Activated CD4-positive, CD25-positive, alpha-beta regulatory T cell treated with anti-CD3 and anti-CD28 coated beads, Interleukin-2, amount 50 U/mL, for 72 hours (primary cell): ENCODE data around the gene RRAGC.

Experiments used
- DNase-seq: peaks from one replicate; pipeline ENCODE4 v3.0.0; 2021

Gene RRAGC, protein sequence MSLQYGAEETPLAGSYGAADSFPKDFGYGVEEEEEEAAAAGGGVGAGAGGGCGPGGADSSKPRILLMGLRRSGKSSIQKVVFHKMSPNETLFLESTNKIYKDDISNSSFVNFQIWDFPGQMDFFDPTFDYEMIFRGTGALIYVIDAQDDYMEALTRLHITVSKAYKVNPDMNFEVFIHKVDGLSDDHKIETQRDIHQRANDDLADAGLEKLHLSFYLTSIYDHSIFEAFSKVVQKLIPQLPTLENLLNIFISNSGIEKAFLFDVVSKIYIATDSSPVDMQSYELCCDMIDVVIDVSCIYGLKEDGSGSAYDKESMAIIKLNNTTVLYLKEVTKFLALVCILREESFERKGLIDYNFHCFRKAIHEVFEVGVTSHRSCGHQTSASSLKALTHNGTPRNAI

DNA sequence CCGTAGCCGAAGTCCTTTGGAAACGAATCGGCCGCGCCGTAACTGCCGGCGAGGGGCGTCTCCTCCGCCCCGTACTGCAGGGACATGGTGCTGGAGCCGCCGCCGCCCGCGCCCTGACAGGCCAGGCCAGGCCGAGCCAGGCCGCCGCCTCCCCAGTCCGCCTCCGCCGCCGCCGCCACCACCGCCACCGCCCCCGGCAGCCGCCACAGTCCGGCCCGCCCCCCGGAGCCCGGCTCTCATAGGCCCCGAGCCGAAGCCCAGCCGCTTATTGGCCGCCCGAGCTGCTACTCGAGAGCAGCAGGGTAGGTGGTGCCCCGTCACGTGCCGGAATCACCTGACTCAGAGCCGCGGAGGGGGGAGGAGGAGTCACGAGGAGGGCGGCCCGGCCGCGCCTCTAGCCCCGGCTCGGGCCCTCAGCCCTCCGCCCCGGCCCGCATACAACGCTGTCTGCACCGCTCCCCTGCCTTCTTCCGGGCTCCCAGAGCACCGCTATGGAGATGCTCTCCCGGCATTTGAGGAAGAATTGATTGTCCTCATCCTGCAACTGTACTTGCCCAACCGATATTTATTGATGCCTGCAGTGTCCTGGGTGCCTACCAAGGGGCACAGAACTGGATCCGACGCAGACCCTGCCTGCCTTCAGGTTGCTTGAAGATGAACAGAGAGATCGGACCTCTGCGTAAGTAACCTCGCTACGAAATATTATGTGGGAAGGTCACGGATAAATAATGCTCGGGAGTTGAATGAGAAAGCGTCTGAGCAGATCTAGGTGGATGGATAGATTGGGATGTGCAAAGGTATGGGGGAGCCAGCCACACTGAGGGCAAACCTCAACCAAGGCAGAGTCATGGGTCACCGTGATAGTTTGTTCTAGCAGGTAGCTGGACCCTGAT is at the start of gene RRAGC:
RRAGC (minus strand) TSS at position 212 of the 893 bp plus-strand sequence; CDS start at position 86, 126 bp downstream.
- DNase-seq, result peak; percentile 99

DNA sequence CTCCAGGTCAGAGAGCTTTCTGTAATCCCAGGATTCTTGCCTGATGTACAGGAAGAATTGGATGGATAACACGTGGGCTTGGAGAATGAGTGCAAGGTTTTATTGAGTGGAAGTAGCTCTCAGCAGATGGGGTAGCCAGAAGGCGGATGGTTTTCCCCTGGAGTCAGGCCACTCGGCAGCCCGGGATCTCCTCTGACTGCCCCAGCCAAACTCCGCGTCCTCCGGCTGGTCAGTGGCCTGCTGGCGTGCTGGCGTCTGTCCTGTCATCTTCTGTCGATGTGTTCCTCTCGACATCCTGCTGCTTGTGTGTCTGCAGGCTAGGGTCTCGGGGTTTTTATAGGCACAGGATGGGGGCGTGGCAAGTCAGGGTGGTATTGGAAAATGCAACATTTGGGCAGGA is 49.2 kb upstream of the RRAGC start:
- DNase-seq, result no peak

DNA sequence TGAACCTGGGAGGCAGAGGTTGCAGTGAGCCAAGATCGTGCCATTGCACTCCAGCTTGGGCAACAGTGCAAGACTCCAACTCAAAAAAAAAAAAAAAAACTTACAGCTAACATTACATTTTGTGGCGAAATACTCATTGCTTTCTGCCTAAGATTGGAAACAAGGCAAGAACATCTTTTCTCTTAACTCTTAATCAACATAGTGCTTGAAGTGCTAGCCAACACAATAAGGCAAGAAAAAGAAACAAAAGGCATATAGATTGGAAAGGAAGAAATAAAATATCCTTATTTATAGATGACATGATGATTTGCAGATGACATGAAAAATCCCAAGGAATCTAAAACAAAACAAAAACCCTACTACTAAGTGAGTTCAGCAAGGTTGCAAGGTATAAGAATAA is 46.4 kb upstream of the RRAGC start:
- no peak for DNase-seq

DNA sequence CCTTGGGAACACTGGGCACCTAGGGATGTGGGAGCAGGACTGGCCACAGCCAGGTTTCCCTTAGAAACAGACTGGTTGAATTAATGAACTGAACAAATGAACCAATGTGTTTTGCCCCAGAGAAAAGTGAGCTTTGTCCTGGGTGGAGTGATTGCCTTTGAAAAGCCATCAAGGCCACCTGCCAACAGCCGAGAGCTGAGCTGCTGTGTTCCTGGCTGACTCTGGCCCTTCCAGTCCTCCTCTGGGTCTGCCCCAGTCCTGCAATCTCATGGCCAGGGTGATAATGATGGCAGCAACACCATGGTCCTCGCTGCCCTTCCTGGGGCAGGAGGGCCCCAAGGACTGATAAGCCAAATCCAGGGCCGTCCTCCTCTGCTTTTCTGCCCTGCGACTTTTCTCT is 40.0 kb upstream of the RRAGC start:
- no peak for DNase-seq

DNA sequence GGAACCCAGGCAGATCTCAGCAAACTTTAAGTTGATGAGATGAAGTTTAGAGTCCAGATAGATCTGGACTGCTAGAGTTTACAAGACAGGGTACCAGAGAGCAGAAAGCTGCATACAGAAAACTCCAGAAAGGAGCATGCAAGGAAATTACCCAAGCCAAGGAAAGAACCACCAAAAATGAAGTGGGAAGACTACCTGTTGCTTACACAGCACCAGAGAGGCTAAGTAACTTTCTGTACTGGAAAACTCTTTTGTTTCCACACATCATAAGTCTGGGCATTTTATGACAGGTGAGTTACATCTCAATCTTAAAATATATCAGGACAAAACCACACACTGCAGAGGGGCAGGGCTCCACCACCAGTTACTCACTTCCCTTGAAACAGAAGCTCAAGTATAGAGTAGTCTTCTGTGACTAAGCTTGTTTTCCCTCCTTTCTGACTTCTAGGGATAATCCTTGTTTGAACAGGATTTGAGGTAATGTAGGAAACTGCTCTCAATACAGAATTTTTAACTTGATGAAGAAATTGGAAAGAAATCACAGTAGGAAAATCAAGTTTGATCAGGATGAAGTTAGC is 39.2 kb upstream of the RRAGC start:
- DNase-seq, result no peak

DNA sequence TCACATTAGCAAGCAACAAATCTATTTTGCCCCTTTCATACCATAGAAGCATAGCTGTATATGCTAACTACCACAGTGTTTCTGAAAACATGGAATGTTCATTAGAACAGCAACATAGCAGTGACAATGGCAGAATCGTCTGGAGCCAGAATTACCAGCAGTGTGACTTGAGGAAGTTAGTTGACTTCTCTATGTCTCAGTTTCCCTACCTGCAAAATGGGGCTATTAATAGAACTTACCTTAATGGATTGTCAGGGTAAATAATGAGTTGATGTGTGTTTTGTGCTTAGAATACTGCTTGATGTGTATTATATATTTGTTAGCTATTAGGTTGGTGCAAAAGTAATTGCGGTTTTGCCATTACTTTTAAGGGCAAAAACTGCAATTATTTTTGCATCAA is 36.6 kb upstream of the RRAGC start:
- DNase-seq, result no peak

DNA sequence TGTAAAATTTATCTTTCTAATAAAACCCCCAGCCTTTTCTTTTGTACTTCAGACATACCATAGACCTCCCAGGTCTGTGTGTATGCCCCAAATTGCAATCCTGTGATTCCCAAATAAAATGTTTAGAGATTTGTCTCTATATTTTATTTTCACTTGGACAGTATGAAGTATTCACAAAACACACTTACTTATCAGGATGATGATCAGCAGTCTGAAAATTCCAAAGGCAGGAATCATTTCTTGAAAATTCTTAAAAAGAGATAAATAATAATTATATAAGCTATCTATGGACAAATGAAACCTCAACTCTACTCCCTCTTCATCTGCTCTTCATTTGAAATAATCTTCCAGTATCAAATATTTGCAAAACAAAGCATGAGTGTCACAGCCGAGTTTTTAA is 33.4 kb upstream of the RRAGC start:
- DNase-seq, result no peak

DNA sequence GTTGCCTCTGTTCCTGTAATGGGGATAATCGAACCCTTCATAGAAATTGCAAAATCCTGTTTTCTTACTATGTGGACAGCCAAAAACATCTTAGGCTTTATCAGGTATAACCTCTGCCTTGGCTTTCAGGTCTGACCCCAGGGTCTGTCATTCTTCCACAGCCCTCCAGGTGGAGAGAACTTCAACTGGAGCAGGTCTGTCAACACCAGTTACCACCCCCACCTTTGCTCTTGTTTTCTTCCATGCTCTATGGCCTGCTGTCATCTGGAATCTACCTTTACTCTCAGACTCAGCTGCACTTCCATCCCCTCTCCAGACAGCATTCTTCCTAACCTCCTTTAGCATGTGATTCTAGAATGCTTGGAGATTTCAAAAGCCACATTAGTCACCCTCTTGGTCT is 32.2 kb upstream of the RRAGC start:
- DNase-seq, result no peak

DNA sequence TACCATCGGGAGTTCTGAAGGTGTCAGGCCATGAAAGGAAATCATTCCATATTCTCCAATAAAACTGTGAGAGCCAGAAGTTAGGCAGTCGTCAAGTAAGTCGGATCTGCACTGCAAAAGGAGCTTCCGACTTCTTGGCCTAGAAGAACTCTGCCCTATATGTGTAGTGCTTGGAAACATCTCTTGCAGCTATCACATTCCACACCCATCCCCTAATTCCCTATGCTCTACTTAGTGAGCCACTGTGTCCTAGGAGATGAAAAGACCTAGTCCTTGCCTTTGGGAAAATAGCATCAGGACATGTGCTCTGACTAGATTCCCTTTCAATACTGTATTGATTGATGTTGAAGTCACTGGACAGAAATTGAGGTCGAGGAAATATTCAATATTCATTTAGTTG is 30.0 kb upstream of the RRAGC start:
- no peak for DNase-seq

DNA sequence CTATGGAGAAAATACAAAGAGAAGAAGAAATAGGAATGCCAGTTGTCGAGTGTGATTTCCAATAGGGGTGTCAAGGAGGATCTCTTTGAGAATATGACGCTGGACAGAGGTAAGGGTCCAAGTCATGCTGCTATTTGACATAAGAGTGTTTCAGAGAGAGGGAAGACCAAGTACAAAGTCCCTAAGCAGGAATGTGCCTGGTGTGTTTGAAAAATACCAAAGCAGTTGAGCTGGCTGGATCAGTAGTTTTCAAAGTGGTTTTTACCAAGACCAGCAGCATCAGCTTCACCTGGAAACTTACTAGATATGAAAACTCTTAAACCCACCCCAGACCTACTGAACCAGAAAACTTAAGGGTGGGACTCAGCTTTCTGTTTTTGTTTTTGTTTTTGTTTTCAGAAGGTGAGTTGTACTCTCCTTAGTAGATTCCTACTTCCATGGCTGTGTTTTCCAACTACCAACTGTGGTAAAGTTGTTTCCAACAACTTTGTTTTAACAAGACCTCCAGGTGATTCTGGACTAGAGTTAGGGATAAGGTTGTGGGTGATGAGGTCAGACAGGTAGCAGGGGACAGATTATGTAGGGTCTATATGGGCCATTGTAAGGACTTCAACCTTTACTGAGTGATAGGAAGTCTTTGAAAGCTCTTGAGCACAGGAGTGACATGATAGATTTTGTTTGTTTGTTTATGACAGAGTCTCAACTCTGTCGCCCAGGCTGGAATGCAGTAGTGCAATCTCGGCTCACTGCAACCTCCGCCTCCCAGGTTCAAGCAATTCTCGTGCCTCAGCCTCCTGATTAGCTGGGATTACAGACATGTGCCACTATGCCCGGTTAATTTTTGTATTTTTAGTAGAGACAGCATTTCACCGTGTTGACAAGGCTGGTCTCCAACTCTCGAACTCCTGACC is 29.1 kb upstream of the RRAGC start:
- DNase-seq, result no peak

DNA sequence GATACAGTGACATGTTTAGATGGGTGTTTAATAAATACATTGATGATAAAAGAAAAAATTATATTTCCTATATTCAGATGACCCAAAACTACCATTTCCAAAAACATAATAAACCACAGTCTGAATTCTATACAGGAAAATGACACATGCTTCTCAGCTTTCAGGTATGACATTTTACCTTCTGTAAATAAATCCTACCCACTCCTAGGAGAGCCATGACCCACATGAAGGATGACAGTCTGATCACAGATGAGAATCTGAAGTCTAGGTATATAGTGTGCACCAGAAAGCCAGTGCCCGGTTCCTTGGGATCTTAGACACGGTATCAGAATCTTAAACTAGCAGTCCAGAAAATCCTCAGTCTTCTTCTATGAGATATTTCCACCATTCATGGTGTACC is 25.5 kb upstream of the RRAGC start:
- DNase-seq, result no peak

DNA sequence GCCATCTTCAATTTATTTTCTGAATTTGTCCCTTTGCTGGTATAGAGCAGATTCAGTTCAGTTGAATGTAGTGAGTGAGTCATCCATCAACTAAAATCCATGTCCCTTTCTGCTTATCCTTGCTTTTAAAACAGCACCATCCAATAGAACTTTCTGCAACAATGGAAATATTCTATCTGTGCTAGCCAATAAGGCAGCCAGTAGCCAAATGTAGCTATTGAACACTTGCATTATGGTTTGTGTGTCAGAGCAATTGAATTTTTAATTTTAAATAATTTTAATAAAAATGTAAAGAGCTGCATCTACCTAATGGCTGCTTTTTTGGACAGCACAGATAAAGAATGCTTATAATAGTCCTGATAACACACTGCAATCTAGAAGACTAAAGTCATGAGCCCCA is 21.9 kb upstream of the RRAGC start, which contains the start of gene GJA9:
GJA9 (minus strand) TSS at position 101 of the 400 bp plus-strand sequence. CDS start 5,489 bp downstream, outside the sequence.
- DNase-seq, result no peak

DNA sequence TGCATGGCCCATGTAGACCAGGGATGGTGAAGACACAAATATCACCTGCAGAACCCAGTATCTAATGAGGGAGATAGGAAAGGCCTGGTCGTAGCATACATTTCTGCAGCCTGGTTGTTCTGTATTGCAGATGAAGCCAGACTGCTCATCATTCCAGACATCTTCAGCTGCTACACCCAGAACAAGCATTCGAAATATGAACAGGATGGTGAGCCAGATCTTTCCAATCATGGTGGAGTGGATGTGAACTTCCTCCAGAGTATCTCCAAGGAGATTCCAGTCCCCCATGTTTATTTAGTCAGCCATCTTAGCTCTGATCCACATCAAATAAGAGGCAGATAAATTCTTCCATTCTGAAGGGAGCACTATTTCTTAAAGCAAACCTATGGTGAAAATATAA is 16.2 kb upstream of the RRAGC start:
- DNase-seq, result no peak

DNA sequence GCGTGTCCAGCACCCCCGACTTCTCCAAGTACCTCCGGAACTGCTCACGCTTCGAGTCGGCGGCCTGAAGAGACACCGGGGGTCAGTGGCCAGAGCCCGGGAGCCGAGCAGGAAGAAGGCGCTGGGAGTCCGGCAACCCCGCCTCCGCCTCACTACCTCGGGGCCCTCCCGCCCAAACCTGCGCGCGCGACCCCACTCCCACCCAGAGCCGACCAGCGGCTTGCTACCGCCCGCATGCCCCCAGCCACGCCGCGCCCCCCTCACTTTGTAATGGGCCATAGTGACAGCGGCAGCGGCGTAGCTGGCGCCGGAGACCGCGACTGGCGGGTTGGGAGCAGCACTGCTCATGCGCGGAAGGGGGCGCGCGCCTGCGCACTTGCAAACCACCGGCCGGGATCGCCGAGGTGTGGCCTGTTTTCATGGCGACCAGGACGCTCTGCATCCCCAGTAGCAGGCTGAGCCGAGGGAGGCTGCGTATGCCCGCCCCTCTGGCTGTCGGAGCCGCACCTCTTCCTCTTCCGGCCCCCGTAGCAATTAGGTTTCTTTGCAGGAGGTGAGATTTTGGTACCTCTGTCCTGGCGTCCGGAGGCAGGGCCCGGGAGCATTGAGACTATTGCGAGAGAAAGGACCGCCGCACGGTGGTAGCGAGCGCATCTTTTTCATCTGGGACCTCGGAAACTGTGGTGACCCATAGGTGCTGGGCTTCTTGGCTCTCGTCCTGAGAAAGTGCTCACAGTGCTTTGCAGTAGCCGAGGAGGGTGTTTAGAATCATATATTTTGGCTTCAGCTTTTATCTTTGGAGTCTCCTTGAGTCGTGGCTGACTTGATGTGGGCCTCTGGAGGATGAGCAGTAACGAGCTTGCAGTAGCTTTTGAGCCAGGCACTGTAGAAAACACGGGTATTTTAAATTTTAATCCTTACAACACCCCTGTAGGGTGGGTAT is 13.7 kb upstream of the RRAGC start, which contains the start of gene MYCBP:
MYCBP (minus strand) TSS at position 322 of the 943 bp plus-strand sequence; CDS start at position 279, 43 bp downstream.
- peak; percentile 97 for DNase-seq

DNA sequence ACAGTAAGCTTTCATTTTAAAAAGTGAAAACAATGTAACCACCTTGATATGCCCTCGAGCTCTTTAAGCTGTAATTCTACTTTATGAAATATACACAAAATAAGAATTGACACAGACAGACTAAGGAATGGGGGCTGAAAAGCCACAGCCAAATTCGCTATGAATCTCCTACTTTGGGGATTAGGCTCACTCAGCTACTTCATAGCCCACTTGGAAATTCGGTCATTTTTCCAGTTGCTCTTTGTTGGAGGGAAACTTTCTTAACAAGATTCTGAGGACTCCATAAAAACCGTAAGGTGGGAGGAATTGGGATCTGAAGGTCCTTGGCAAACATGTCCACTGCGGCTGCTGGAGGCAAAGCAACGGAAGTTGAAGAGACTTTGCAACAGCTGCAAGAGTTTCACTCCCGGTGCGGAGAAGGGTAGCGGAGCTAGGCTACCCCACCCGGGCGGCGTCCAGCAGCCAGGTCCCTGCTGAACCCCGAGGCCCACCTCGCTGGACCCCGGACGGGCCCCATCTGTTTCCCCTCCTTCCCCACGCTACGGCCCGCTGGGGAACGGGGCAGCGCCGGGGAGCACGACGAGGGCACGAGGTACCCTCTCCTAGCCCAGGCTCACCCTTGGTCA is 12.9 kb upstream of the RRAGC start:
- DNase-seq, result no peak

DNA sequence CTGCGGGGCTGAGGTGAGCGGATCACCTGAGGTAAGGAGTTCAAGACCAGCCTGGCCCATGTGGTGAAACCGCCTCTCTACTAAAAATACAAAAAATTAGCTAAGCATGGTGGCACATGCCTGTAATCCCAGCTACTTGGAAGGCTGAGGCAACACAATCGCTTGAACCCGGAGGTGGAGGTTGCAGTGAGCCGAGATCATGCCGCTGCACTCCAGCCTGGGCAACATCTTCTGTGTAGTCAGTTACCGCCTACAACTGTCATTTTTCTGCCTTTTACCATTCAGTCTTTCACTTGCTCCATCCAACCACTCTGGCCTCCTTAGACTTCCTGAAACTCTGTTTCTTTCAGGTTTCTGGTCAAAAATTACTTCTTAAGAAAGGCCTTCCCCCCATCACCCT is 11.4 kb upstream of the RRAGC start:
- DNase-seq, result no peak

DNA sequence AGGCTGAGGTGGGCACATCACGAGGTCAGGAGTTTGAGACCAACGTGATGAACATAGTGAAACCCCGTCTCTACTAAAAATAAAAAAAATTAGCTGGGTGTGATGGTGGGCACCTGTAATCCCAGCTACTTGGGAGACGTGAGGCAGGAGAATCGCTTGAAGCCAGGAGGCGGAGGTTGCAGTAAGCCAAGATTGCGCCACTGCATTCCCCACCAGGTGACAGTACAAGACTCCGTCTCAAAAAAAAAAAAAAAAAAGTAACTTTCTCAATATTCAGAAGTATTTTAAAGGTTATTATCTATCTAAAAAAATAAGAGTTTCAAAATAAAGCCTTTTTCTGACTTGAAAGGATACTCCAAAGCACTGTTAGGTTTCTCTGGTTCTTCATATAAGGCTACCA is 7.6 kb upstream of the RRAGC start:
- DNase-seq, result no peak

DNA sequence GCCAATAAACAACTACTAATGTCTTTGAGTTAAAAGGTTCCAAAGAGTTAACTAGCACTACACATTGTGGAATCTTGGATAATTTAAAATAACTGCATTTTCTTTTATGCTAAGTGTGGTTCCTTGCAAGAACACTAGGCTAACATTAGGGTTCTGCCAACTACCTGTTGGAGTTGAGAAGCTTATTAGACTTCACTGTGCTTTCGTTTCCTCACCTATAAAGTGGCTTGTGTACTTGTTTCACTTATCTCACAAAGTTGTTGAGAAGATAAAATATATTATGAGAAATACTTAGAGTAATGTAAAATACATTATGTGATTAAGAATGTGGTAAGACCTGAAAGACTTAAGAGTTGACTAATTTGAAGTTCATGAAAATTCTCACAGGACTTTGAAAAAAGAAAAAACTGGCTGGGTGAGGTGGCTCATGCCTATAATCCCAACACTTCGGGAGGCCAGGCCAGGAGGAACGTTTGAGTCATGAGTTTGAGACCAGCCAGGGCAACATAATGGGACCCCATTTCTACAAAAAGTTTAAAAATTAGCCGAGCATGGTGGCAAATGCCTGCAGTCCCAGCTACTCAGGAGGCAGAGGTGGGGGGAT is 5.6 kb upstream of the RRAGC start:
- DNase-seq, result no peak

DNA sequence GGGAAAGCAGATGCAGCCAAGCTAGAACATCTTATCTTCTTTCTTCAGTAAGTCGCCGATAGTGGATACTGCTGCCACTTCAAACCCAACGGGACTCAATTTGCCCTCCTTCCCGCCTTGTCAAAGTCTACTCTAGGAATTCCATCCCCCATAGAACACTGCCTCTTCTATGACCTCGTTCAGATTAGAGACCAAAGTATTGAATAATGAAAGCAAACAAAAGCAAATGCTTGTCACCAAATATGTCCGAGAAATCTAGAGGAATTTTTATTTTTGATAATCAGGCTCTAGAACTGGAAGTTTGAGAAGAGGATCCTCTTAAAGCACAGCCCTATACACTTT is 853 bp upstream of the RRAGC start:
- no peak for DNase-seq

DNA sequence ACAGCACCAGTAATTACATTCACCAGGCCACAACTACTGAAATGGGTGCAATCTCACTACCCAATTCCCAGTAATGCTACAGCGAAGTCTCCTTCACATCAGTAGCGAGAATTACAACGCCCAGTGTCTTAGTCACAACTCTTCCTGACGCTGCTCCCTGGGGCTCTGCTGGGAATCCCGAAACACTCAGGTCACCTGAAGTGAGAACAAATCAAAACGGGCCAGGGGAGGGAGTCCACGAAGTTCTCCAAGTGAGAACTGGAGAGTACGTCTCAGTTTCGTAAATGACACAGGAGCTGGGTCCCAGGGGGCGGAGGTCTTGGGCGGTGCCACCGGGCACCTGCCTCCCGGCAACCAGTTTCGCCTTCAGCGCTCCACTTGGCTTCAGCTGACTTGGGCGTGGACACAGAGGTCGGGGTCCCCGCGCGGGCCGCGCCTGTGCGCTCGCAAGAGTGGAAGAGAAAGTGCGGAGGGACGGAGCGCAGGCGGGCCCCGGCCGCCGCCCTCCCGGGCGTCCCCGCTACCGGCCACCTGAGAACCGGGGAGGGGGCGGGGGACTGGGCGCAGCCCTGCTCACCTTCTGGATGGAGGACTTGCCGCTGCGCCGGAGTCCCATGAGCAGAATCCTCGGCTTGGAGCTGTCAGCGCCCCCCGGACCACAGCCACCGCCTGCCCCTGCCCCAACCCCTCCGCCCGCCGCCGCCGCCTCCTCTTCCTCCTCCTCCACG is 575 bp downstream of the RRAGC start:
- peak; percentile 63 for DNase-seq
